Mononuclear cell (primary cell): ENCODE data around the gene NEK10. TPM values are rescaled to one million over a fixed set of nuclear protein-coding genes. Genes with fewer than 3 reads are reported as not detected.

Experiments
- H3K27me3 ChIP-seq: 2 replicates; pipeline ENCODE4 v1.6.0; 2011; ENCODE audit warnings: low read length, control low read depth; ENCODE audit not compliant: insufficient read depth
- H3K4me1 ChIP-seq: 2 replicates; pipeline ENCODE4 v1.5.1; 2011; ENCODE audit warnings: mild to moderate bottlenecking, low read length, control low read depth; ENCODE audit not compliant: insufficient read depth
- H3K4me3 ChIP-seq: 2 replicates; pipeline ENCODE4 v1.5.1; 2011; ENCODE audit warnings: mild to moderate bottlenecking, low read length, moderate library complexity
- H3K9me3 ChIP-seq: 2 replicates; pipeline ENCODE4 v1.5.1; 2011; ENCODE audit warnings: low read depth, mild to moderate bottlenecking, control low read depth, low read length
- total RNA-seq: library from RNA; depleted of rRNA; stranded (reverse); fragments of >200 nt; gene quantifications from one replicate; pipeline ENCODE4 v1.2.3, GENCODE V29; 2012

The NEK10 gene
- total RNA-seq, 1 donor, result 0.63 TPM

DNA sequence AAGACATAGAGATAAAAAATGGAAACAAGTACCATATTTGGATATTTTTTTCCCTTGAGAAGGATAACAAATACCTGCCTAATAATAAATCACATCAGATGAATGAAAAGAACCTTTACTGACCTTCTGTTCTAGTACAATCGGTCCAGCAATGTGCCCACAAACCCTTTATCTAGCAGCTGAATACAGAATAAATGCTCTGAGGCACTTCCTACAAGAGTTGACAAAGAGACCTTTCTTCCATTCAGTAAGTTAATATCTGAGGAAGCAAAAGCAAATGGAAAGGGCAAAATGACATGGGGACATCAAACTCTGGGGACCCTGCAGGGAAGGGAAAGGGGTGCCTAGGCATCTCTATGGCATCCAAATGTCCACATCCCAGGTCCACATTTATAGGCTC is 115.8 kb downstream of the NEK10 start:
- H3K4me3 ChIP-seq, result no peak overlapping the region
- H3K4me1 ChIP-seq, result no peaks in the 10 kb centered on the region
- no peaks in the 10 kb centered on the region for H3K9me3 ChIP-seq
- no peaks in the 10 kb centered on the region for H3K27me3 ChIP-seq

DNA sequence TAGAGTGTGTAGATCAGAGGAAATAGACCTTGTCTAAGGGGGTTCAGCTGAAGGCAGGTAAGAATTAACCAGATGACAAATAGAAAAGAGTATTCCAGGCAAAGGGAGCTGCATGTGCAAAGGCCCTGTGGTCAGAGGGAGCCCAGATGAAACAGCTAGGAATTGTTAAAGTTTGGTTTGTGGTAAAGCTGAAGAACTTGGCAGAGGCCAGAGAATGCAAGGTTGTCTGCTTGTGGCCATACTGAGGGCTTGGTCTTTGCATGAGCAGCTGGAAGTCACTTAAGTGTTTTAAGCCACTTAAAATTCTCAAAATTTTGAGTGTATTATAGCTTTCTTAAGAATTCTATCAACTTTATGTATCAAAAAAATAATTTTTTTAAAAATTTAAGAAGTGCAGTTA is 116.5 kb downstream of the NEK10 start:
- H3K9me3 ChIP-seq, result no peaks in the 10 kb centered on the region
- H3K4me3 ChIP-seq, result no peak overlapping the region
- H3K4me1 ChIP-seq, result no peaks in the 10 kb centered on the region
- H3K27me3 ChIP-seq, result no peaks in the 10 kb centered on the region

DNA sequence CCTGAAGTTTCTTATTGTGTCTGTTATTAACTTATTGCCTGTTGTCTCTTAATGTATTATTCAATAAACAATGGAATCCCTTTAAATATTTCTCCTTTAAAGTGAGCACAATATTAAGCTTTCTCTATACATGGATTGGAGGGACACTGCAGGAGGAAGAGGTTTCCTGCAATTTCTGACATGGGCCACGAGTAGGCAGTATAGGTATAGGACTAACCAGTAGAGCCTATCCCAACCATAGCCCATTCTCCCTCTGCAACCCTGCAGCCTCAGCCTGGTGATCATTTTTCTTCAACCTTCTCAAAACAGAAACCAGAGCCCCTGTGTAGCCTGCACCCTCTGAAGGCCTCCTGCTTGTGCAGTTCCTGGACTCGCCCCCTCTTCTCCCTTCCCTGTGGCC is 124.8 kb downstream of the NEK10 start:
- Histone ChIP-seq H3K4me1 (no peaks in the 10 kb centered on the region), H3K4me3 (no peak overlapping the region)

DNA sequence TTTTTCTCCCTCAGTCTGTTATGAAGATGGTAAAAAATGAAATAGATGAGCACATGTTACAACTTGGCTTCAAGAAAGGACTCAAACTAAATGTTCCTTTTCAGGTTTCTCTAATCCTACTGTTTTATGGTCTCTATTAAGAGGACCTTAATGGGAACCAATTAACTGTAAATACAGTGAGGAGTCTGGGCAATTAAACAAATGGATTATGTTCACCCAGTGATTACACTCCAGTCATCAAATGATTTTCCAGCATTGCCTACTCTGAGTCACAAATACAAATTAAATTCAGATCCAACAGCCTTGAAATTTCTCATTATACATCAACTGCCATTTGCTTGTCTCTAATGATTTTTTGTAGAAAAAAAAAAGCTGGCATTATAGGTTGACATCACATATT is 129.2 kb downstream of the NEK10 start:
- Histone ChIP-seq H3K27me3 (no peaks in the 10 kb centered on the region), H3K4me3 (no peak overlapping the region), H3K9me3 (peaks cover 7% of the 10 kb centered on the region), H3K4me1 (no peaks in the 10 kb centered on the region)

More for the DNA sequence above, 124.8 kb downstream of the NEK10 start:
- no peaks in the 10 kb centered on the region for H3K27me3 ChIP-seq
- H3K9me3 ChIP-seq, result no peaks in the 10 kb centered on the region

DNA sequence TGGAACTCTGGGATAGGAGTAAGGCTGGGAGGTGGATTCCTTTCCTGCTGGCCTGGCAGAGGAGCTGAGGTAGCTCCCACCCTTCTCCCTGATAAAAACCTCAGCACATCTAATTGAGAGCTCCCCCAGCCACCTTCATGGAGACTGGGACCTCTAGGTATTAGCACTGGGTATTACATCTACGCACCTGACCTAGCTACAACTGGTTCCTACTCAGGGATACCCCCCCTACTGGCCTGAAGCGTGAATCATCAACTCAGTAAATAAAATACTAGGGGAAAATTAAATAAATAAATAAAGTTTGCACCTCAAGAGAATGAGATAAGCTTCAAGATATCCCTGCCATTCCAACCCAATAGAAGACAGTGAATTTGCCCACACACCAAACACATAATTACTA is 140.4 kb downstream of the NEK10 start:
- no peak overlapping the region for H3K4me3 ChIP-seq
- H3K9me3 ChIP-seq, result peaks cover 16% of the 10 kb centered on the region
- no peaks in the 10 kb centered on the region for H3K27me3 ChIP-seq
- no peaks in the 10 kb centered on the region for H3K4me1 ChIP-seq

DNA sequence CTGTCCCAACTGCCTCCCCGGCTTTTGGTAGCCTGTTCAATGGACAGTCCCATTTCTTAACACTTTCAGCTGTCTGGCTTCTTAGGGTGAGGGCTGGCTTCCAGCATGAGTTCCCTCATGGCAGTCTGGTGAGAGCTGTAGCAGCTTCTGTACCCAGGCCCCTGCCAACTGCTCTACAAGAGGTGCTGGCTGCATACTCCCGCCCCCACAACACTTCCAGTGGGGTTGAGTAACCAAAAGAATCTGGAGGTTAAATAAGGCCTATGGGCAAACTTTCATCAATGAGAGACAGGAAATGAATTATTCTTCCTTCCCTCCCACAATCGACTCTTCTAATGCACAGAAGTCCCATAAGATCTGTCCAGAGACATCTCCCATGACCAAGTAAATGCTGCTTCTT is 145.0 kb downstream of the NEK10 start:
- Histone ChIP-seq H3K4me1 (no peaks in the 10 kb centered on the region), H3K27me3 (no peaks in the 10 kb centered on the region), H3K9me3 (no peaks in the 10 kb centered on the region), H3K4me3 (no peak overlapping the region)

DNA sequence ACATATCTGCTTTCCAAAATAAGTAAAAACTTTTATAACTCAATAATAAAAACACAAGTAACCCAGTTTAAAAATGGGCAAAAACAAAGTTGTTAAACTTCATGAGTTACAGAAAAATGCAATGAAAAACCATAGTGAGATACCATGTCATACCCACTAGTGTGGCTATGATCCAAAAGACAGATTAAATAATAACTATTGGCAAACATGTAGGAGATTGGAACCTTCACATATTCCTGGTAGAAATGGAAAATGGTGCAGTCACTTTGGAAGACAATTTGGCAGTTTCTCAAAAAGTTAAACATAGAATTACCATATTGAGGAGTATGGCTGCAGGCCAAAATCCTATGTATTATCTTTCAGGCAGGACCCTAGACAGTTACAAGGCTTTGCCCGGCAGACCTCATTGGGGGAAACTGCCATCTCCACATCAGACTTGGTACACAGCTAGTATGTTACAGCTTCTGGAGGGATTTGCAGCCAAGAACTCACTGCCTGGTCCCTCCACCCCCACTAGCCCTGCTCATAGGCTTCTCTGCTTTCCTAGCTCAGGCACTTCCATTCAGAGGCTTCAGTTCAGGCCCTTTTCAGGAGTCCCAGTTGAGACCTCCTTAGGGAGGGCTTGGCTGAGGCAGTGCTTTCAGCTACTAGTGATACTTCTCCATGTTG is 147.8 kb downstream of the NEK10 start:
- Histone ChIP-seq H3K27me3 (no peaks in the 10 kb centered on the region), H3K4me1 (no peaks in the 10 kb centered on the region), H3K4me3 (no peak overlapping the region), H3K9me3 (no peaks in the 10 kb centered on the region)

DNA sequence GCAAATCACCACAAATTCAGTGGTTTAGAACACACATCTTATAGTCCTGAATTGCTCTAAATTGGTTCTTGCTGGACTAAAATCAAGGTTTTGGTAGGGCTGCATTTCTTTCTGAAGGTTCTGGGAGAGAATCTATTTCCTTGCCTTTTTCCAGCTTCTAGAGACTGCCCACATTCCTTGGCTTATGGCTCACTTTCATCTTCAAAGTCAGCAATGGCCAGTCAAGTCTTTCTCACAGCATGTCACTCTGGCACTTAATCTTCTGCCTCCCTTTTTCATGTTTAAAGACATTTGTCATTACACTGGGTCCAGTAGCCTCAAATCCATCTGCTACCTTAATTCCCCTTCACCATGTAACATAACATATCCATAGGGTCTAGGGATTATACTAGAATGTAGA is 149.0 kb downstream of the NEK10 start:
- H3K27me3 ChIP-seq, result no peaks in the 10 kb centered on the region
- H3K4me3 ChIP-seq, result no peak overlapping the region
- H3K4me1 ChIP-seq, result no peaks in the 10 kb centered on the region
- no peaks in the 10 kb centered on the region for H3K9me3 ChIP-seq

DNA sequence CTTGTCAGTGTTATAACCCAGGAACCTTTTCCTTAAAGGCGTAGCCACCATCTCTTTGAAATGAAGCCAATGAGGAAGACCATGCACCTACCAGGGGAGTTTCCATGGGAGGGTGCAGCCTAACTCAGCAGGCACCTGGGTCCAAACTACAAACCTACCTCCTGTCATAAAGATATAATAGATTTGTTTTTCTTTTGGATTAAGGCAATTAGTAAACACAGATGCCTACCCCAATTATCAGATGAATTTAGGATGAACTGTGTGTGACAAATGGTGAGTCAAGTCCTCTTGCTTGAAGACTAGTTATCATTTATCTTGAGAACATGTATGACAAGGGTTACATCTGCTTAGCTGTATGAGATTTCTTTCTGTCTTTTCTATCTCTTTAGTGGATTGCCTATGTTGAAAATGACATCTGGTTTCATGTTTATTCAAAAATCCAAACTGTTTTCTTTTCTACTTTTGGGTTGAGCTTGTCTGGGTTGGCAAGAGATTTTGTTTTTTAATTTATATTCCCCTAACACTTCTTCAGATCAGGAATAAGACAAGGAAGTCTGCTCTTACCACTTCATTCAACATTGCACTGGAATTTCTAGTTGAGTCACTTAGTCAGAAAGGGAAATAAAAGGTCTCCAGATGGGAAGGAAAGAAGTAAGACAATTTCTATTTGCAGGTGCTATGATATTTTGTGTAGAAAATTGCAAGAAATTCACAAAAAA is 149.9 kb downstream of the NEK10 start:
- Histone ChIP-seq H3K4me1 (no peaks in the 10 kb centered on the region), H3K4me3 (no peak overlapping the region), H3K9me3 (no peaks in the 10 kb centered on the region), H3K27me3 (no peaks in the 10 kb centered on the region)

DNA sequence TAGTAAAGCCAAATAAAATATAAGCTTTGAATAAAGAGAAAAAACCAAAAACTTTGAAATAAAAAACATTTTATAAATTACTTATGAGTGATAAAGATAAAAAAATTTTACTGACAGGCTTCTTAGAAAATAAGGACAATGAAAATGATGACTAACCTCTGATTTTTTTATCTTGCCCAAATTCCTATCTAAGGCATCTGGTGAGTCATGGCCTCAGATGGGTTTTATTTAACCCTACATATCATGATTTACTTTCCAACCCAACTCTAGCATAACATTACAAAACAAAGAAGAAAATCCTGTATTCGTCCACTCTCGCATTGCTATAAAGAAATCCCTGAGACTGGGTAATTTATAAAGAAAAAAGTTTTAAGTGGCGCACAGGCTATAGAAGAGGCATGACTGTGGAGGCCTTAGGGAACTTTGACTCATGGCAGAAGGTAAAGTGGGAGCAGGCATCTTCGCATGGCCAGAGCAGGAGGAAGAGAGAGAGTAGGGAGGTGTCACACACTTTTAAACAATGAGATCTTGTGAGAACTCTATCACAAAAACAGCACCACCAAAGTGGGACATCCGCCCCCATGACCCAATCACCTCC is 152.1 kb downstream of the NEK10 start:
- Histone ChIP-seq H3K4me1 (no peaks in the 10 kb centered on the region), H3K27me3 (no peaks in the 10 kb centered on the region), H3K4me3 (no peak overlapping the region), H3K9me3 (no peaks in the 10 kb centered on the region)

DNA sequence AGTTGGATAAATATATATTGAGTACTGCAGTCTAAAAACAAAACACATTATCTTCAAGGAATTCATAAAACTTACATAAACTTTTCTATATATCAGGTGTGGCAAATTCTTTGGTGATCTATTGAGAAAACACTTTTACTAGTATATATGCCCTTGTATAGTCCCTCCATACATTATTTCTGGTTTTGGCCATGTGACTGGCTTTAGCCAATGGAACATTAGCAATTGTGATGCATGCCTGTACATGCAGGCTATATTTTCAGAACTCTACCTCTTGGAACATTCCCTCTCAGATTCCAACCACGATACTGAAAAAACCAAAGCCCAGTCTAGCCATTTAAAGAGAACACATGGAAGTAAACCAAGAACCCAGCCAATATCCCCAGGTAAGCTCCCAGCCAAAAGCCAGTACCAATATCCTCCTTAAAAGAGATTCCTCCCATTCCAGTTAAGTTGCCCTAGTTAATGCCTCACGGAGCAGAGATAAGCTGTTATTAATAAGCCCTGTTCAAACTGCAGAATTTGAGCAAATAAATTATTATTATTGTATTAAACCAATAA is 152.8 kb downstream of the NEK10 start:
- Histone ChIP-seq H3K9me3 (no peaks in the 10 kb centered on the region), H3K27me3 (no peaks in the 10 kb centered on the region), H3K4me1 (no peaks in the 10 kb centered on the region), H3K4me3 (no peak overlapping the region)

DNA sequence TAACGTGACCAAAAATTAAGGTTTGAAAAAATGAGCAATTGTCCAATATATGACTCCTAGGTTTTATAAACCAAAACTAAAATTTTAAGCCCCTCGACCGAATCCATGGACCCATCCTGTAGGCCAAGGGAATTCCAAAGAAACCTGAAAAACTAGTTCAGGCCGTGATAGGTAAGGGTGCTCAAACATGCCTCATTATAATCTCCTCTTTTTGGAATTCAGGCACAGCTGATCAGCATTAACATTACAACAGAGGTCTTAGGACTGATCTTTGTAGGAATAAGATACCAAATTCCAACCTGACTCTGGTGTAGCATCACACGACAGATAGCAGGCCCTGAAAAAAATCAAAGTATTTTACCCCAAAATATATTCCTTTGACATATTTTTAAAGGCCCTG is 155.7 kb downstream of the NEK10 start:
- no peaks in the 10 kb centered on the region for H3K27me3 ChIP-seq
- H3K4me1 ChIP-seq, result no peaks in the 10 kb centered on the region
- no peaks in the 10 kb centered on the region for H3K9me3 ChIP-seq
- no peak overlapping the region for H3K4me3 ChIP-seq

DNA sequence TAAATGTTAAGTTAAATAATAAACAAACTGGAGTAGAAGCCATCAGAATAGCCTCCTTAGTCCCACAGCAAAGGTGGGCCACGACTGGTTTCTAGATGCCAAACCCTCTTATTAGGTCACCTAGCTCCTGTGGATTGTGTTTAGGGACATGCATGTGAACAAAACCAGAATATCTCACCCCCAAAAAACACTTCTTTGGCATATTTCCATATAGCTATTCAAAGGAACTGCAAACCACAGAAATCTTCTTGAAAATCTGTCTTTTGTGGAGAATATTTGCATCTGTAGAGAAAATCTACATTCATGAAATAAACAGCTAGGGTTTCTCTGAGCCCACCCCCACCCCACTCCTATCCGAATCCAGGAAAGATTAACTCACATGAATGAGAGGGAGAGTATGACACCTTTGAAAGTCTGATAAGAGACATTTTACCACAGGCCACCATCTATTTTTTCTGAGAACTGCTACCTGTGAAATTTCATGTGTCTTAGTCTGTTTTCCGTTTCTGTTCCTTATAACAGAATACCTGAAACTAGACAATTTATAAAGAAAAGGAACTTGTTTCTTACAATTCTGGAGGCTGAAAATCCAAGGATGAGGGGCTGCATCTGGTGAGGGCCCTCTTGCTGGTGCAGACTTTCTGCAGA is 159.4 kb downstream of the NEK10 start:
- H3K27me3 ChIP-seq, result no peaks in the 10 kb centered on the region
- no peaks in the 10 kb centered on the region for H3K4me1 ChIP-seq
- H3K9me3 ChIP-seq, result no peaks in the 10 kb centered on the region
- no peak overlapping the region for H3K4me3 ChIP-seq

DNA sequence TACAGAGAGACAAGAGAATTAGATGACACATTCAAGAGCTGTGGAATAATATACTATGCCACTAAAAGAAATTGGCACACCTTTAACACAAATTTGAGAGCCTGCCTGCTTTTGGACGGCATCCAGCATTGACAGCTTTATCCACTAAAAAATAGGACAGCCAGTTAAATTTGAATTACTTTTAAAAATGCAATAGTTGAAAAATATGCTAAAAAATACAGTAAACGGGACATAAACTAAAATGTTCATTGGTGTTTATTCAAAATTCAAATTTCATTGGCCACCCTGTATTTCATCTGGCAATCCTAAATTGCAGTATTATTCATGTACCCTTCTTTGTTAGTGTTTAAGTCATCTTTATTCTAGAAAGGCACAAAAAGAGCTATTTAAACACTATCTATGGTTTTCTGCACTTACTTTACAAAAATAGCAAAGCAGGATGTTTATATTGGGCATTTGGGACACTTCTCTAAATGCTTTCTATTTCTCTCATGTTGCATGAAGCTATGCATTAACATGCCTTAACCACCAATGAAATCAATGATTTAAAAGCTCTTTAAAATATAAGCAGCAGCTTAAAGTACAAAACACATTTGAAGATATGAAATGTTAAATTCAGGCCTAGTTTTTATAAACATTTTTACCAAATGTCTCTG is 160.1 kb downstream of the NEK10 start:
- Histone ChIP-seq H3K4me1 (no peaks in the 10 kb centered on the region), H3K9me3 (no peaks in the 10 kb centered on the region), H3K4me3 (no peak overlapping the region), H3K27me3 (no peaks in the 10 kb centered on the region)

DNA sequence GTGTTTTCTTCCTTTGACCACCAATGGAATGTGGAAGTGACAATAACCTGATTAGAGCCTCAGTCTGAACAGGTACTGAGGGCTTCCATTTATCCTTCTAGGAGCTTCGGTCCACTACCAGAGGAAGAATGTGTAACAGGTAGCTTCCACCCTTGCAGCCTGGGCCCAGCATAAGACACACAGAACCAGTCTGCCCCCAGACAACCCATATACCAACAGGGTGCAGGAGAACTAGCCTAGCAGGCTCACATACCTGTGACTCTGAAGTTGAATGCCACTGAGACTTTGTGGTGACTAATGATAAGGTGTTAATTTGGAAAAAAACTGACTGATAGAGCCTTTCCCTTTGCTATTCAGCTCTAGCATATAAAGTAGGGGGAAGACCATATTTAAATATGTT is 166.2 kb downstream of the NEK10 start:
- H3K27me3 ChIP-seq, result no peaks in the 10 kb centered on the region
- H3K9me3 ChIP-seq, result no peaks in the 10 kb centered on the region
- H3K4me3 ChIP-seq, result no peak overlapping the region
- no peaks in the 10 kb centered on the region for H3K4me1 ChIP-seq
